ENCODE data around the gene FCHSD2. TPM values are rescaled to one million over a fixed set of nuclear protein-coding genes. Genes with fewer than 3 reads are reported as not detected.

FCHSD2 gene
- total and polyA plus RNA-seq, 9 of the 15 experiments (the other 6 are each of a cell fraction or from before 2014, with no cell fraction given), result 1.8 to 14.7 (median 6.4) TPM

- FAIRE-seq, result no peak
- Histone ChIP-seq H3K9me3 (replicated peaks; ENCODE audit: control insufficient read depth, insufficient read depth, low read depth, low read length) (peaks cover 2% of the 10 kb centered on the region; the same call in 1 of the 2 replicates), H3K4me2 (ENCODE audit: insufficient read depth, low read length) (no peak overlapping the region), H4K20me1 (replicated peaks; ENCODE audit: control insufficient read depth, insufficient read depth, low read length) (no peaks in the 10 kb centered on the region), H3K36me3 (ENCODE audit: control insufficient read depth, insufficient read depth, low read length) (no peaks in the 10 kb centered on the region), H3K79me2 (ENCODE audit: control insufficient read depth, insufficient read depth, low read length) (no peaks in the 10 kb centered on the region), H3K27ac (ENCODE audit: extremely low read depth, low read depth, low read length) (no peak overlapping the region), H3K4me3 (no peak overlapping the region), H2AFZ (ENCODE audit: low read depth, low read length) (no peak overlapping the region), H3K4me1 (replicated peaks in 1 of 2; ENCODE audit: control insufficient read depth in 2 of 2, insufficient read depth in 2 of 2, low read length in 2 of 2) (no peaks in the 10 kb centered on the region), H3K9ac (ENCODE audit: insufficient read depth in 1 of 2, low read depth in 2 of 2, low read length in 2 of 2) (no peak overlapping the region), H3K27me3 (ENCODE audit: control insufficient read depth in 2 of 2, insufficient read depth in 2 of 2, low read length in 2 of 2) (no peaks in the 10 kb centered on the region), H3K9me1 (ENCODE audit: control insufficient read depth, insufficient read depth, low read length) (no peaks in the 10 kb centered on the region)
- no peak for ATAC-seq
- no peak for DNase-seq (ENCODE audit: extremely low read depth in 1 of 4, low spot score in 3 of 4)
- POLR2A ChIA-PET, result interaction anchor here (0.6 kb wide), 1 partner anchor 29 kb away, joined by 3 read pairs; no protein-coding TSS in a partner anchor
- WGBS (ENCODE audit: insufficient coverage, low coverage, missing lambda C conversion rate), result 53% methylated on average over 4 of the region's 4 CpGs
- in situ Hi-C loops (cut with MboI), result no loop called here
- CTCF ChIA-PET (ENCODE audit: low intra/inter-chr PET ratio), result no interaction called here
- intact Hi-C loops (cut with micrococcal nuclease), result no loop called here
- BruUV-seq (replicated peaks), result no TSS peak
- TF ChIP-seq RB1 (IDR thresholded peaks at IDR 0.05; ENCODE audit: low read depth), result no peak
- TF ChIP-seq KLF13 (tag; IDR thresholded peaks at IDR 0.05; ENCODE audit: borderline replicate concordance, low read depth), result no peak
- no peak for TF ChIP-seq ARHGAP35 (IDR thresholded peaks at IDR 0.05; ENCODE audit: partially characterized antibody)
- TF ChIP-seq BRF2 (IDR thresholded peaks at IDR 0.05; ENCODE audit: borderline replicate concordance, insufficient read depth, insufficient read length), result no peak
- no peak for TF ChIP-seq U2AF2 (optimal IDR thresholded peaks at IDR 0.05; ENCODE audit: low read depth, low read length)
- no peak for TF ChIP-seq CEBPG (CRISPR knock-in tag; IDR thresholded peaks at IDR 0.05)
- TF ChIP-seq CEBPG (tag; conservative IDR thresholded peaks at IDR 0.05 in 1 of 2, IDR thresholded peaks at IDR 0.05 in 1 of 2), result no peak
- TF ChIP-seq THAP7 (CRISPR knock-in tag; IDR thresholded peaks at IDR 0.05), result no peak
- no peak for TF ChIP-seq ZNF24 (IDR thresholded peaks at IDR 0.05)
- TF ChIP-seq XRCC3 (IDR thresholded peaks at IDR 0.05), result no peak
- no peak for TF ChIP-seq STAT6 (CRISPR knock-in tag; IDR thresholded peaks at IDR 0.05)
- TF ChIP-seq ADNP (tag; IDR thresholded peaks at IDR 0.05), result no peak
Measured at GRCh38 chr11:73028611-73029010, 113.5 kb downstream of the FCHSD2 start.

All from K562 (cell line).